Neuron (in vitro differentiated cells): ENCODE data around the gene ALDH4A1.
"Not testable (repeated sequence)": the region's sequence is repeated elsewhere in the genome, so short reads cannot be mapped to it uniquely, and the experiment has no call there.

Experiments
- H2AFZ ChIP-seq: one replicate; pipeline ENCODE4 v1.6.1; 2013; ENCODE audit warnings: low read depth, mild to moderate bottlenecking, inconsistent platforms, low read length, moderate library complexity
- H3K27me3 ChIP-seq: one replicate; pipeline ENCODE4 v1.6.1; 2013; ENCODE audit warnings: low read length; ENCODE audit not compliant: insufficient read depth
- H3K36me3 ChIP-seq: one replicate; pipeline ENCODE4 v1.6.1; 2013; ENCODE audit warnings: low read length; ENCODE audit not compliant: insufficient read depth
- H3K4me1 ChIP-seq: one replicate; pipeline ENCODE4 v1.6.1; 2013; ENCODE audit warnings: low read length; ENCODE audit not compliant: insufficient read depth
- H3K4me3 ChIP-seq: 2 replicates; pipeline ENCODE4 v1.5.1; 2013; ENCODE audit warnings: mild to moderate bottlenecking, low read length, moderate library complexity
- H3K9me3 ChIP-seq: one replicate; pipeline ENCODE4 v1.6.1; 2013; ENCODE audit warnings: low read length

Gene ALDH4A1

GRCh38 chr1:18879791-18880309 lies 22.5 kb downstream of the ALDH4A1 start:
- Histone ChIP-seq H3K9me3 (no peaks in the 10 kb centered on the region), H3K4me1 (peaks cover 6% of the 10 kb centered on the region), H2AFZ (no peak overlapping the region), H3K4me3 (no peak overlapping the region), H3K27me3 (no peaks in the 10 kb centered on the region), H3K36me3 (peaks cover 5% of the 10 kb centered on the region)

- Histone ChIP-seq H3K4me1 (peaks cover 6% of the 10 kb centered on the region), H3K4me3 (no peak overlapping the region), H2AFZ (no peak overlapping the region), H3K36me3 (peaks cover 5% of the 10 kb centered on the region), H3K27me3 (no peaks in the 10 kb centered on the region), H3K9me3 (no peaks in the 10 kb centered on the region)
Observed at GRCh38 chr1:18879215-18879790, 23.1 kb downstream of the ALDH4A1 start.

- Histone ChIP-seq H3K9me3 (no peaks in the 10 kb centered on the region), H3K4me3 (no peak overlapping the region)
Observed at GRCh38 chr1:18878538-18879214, 23.7 kb downstream of the ALDH4A1 start.

GRCh38 chr1:18877282-18877681 lies 25.1 kb downstream of the ALDH4A1 start:
- H3K4me1 ChIP-seq, result peaks cover 6% of the 10 kb centered on the region
- no peaks in the 10 kb centered on the region for H3K27me3 ChIP-seq
- H3K9me3 ChIP-seq, result no peaks in the 10 kb centered on the region
- H3K36me3 ChIP-seq, result no peaks in the 10 kb centered on the region
- no peak overlapping the region for H3K4me3 ChIP-seq
- H2AFZ ChIP-seq, result no peak overlapping the region

More at GRCh38 chr1:18878538-18879214, 23.7 kb downstream of the ALDH4A1 start:
- H3K27me3 ChIP-seq, result no peaks in the 10 kb centered on the region
- H3K36me3 ChIP-seq, result peaks cover 5% of the 10 kb centered on the region
- H2AFZ ChIP-seq, result no peak overlapping the region
- peaks cover 6% of the 10 kb centered on the region for H3K4me1 ChIP-seq

GRCh38 chr1:18876210-18876609 lies 26.1 kb downstream of the ALDH4A1 start:
- Histone ChIP-seq H3K4me1 (peaks cover 6% of the 10 kb centered on the region), H3K9me3 (no peaks in the 10 kb centered on the region), H3K27me3 (no peaks in the 10 kb centered on the region), H2AFZ (no peak overlapping the region), H3K36me3 (no peaks in the 10 kb centered on the region), H3K4me3 (no peak overlapping the region)

- no peaks in the 10 kb centered on the region for H3K36me3 ChIP-seq
- H2AFZ ChIP-seq, result no peak overlapping the region
- H3K9me3 ChIP-seq, result no peaks in the 10 kb centered on the region
- H3K4me3 ChIP-seq, result no peak overlapping the region
- no peaks in the 10 kb centered on the region for H3K27me3 ChIP-seq
- peaks cover 6% of the 10 kb centered on the region for H3K4me1 ChIP-seq
Observed at GRCh38 chr1:18875796-18876128, 26.6 kb downstream of the ALDH4A1 start.

GRCh38 chr1:18875107-18875795 lies 27.1 kb downstream of the ALDH4A1 start:
- peaks cover 6% of the 10 kb centered on the region for H3K4me1 ChIP-seq
- no peak overlapping the region for H3K4me3 ChIP-seq
- H3K36me3 ChIP-seq, result no peaks in the 10 kb centered on the region
- H3K27me3 ChIP-seq, result no peaks in the 10 kb centered on the region
- H2AFZ ChIP-seq, result no peak overlapping the region
- no peaks in the 10 kb centered on the region for H3K9me3 ChIP-seq

- Histone ChIP-seq H3K4me1 (peaks cover under 1% of the 10 kb centered on the region), H3K9me3 (no peaks in the 10 kb centered on the region), H3K27me3 (no peaks in the 10 kb centered on the region), H3K36me3 (no peaks in the 10 kb centered on the region), H3K4me3 (no peak overlapping the region), H2AFZ (no peak overlapping the region)
Observed at GRCh38 chr1:18874600-18874999, 27.8 kb downstream of the ALDH4A1 start.

- H2AFZ ChIP-seq, result no peak overlapping the region
- H3K4me1 ChIP-seq, result no peaks in the 10 kb centered on the region
- H3K27me3 ChIP-seq, result peaks cover 1% of the 10 kb centered on the region
- no peak overlapping the region for H3K4me3 ChIP-seq
- H3K9me3 ChIP-seq, result no peaks in the 10 kb centered on the region
- H3K36me3 ChIP-seq, result no peaks in the 10 kb centered on the region
Observed at GRCh38 chr1:18874036-18874435, 28.3 kb downstream of the ALDH4A1 start.

GRCh38 chr1:18872071-18872611 lies 30.2 kb downstream of the ALDH4A1 start:
- H3K4me1 ChIP-seq, result no peaks in the 10 kb centered on the region
- no peak overlapping the region for H3K4me3 ChIP-seq
- no peak overlapping the region for H2AFZ ChIP-seq
- peaks cover 2% of the 10 kb centered on the region for H3K27me3 ChIP-seq
- no peaks in the 10 kb centered on the region for H3K9me3 ChIP-seq
- H3K36me3 ChIP-seq, result no peaks in the 10 kb centered on the region

- Histone ChIP-seq H3K9me3 (no peaks in the 10 kb centered on the region), H3K27me3 (peaks cover 2% of the 10 kb centered on the region)
Observed at GRCh38 chr1:18871401-18872070, 30.8 kb downstream of the ALDH4A1 start.

GRCh38 chr1:18870957-18871356 lies 31.4 kb downstream of the ALDH4A1 start:
- H3K4me3 ChIP-seq, result no peak overlapping the region
- H3K36me3 ChIP-seq, result no peaks in the 10 kb centered on the region
- H2AFZ ChIP-seq, result no peak overlapping the region
- no peaks in the 10 kb centered on the region for H3K4me1 ChIP-seq
- no peaks in the 10 kb centered on the region for H3K9me3 ChIP-seq
- peaks cover 6% of the 10 kb centered on the region for H3K27me3 ChIP-seq

More at GRCh38 chr1:18871401-18872070, 30.8 kb downstream of the ALDH4A1 start:
- Histone ChIP-seq H3K4me1 (no peaks in the 10 kb centered on the region), H3K36me3 (no peaks in the 10 kb centered on the region), H2AFZ (no peak overlapping the region), H3K4me3 (no peak overlapping the region)

GRCh38 chr1:18870595-18870865 lies 31.8 kb downstream of the ALDH4A1 start:
- not testable (repeated sequence) for H3K9me3 ChIP-seq, H3K4me3 ChIP-seq, H2AFZ ChIP-seq, H3K4me1 ChIP-seq, H3K36me3 ChIP-seq, H3K27me3 ChIP-seq
